ENCODE data around the gene CYLD.

Gene CYLD

GRCh38 chr16:50741781-50742575 is at the start of gene CYLD:
Gene CYLD, plus strand, starts transcription at chr16:50742086. Its CDS starts 7,613 bp downstream, at chr16:50749699.
- Histone ChIP-seq H4K20me1 (ENCODE audit: insufficient read depth, low read length) (no peaks in the 10 kb centered on the region), H3K9me2 (ENCODE audit: low read depth, low read length) (no peaks in the 10 kb centered on the region), H3K79me2 (ENCODE audit: insufficient read depth, low read length) (no peaks in the 10 kb centered on the region), H3K9me3 (ENCODE audit: low read length) (no peaks in the 10 kb centered on the region), H3K9ac (ENCODE audit: low read length) (peak within 1 kb of the TSS; percentile 84), H3K4me2 (ENCODE audit: low read length) (peak within 1 kb of the TSS; percentile 88), H3K4me3 (ENCODE audit: low read depth, low read length, poor library complexity, severe bottlenecking) (peak within 1 kb of the TSS; percentile 91), H3K27ac (ENCODE audit: low read depth, low read length, poor library complexity, severe bottlenecking) (no peak within 1 kb of the TSS), H3K27me3 (ENCODE audit: insufficient read depth, low read length) (no peaks in the 10 kb centered on the region), H2AFZ (ENCODE audit: low read length) (peak within 1 kb of the TSS; percentile 87; the same call in 1 of the 2 replicates), H3F3A (ENCODE audit: insufficient read depth, low read length) (no peaks in the 10 kb centered on the region), H3K4me1 (ENCODE audit: insufficient read depth, low read length, severe bottlenecking) (peaks cover 36% of the 10 kb centered on the region), H3K36me3 (ENCODE audit: insufficient read depth, low read length) (peaks cover 5% of the 10 kb centered on the region; the same call in 1 of the 2 replicates)
- TF ChIP-seq EZH2 (IDR thresholded peaks at IDR 0.05; ENCODE audit: borderline replicate concordance, low read length) (no peak), CTCF (IDR thresholded peaks at IDR 0.05; ENCODE audit: low read length) (no peak)

DNA sequence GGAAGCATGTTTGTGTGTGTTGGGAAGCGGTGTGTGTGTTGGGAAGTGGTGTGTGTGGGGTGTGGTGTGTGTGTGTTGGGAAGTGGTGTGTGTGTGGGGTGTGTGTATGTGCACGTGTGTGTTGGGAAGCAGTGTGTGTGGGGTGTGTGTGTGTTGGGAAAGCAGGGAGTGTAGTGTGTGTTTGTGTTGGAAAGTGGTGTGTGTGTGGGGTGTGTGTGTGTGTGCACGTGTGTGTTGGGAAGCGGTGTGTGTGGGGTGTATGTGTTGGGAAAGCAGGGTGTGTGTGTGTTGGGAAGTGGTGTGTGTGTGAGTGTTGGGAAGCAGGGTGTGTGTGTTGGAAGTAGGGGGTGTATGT is 49.3 kb upstream of the CYLD start:
- Histone ChIP-seq H3K4me3 (ENCODE audit: low read depth, low read length, poor library complexity, severe bottlenecking) (no peak overlapping the region), H4K20me1 (ENCODE audit: insufficient read depth, low read length) (no peaks in the 10 kb centered on the region), H3K36me3 (ENCODE audit: insufficient read depth, low read length) (no peaks in the 10 kb centered on the region), H2AFZ (ENCODE audit: low read length) (no peak overlapping the region), H3K9me2 (ENCODE audit: low read depth, low read length) (no peaks in the 10 kb centered on the region), H3F3A (ENCODE audit: insufficient read depth, low read length) (no peaks in the 10 kb centered on the region), H3K79me2 (ENCODE audit: insufficient read depth, low read length) (no peaks in the 10 kb centered on the region), H3K9ac (ENCODE audit: low read length) (no peak overlapping the region), H3K4me1 (ENCODE audit: insufficient read depth, low read length, severe bottlenecking) (no peaks in the 10 kb centered on the region), H3K27ac (ENCODE audit: low read depth, low read length, poor library complexity, severe bottlenecking) (no peak overlapping the region), H3K27me3 (ENCODE audit: insufficient read depth, low read length) (0 out of 2 replicates have a peak, but pooled peaks cover 8% of the 10 kb centered on the region), H3K4me2 (ENCODE audit: low read length) (no peak overlapping the region), H3K9me3 (ENCODE audit: low read length) (no peaks in the 10 kb centered on the region)
- no peak for TF ChIP-seq EZH2 (IDR thresholded peaks at IDR 0.05; ENCODE audit: borderline replicate concordance, low read length)
- no peak for TF ChIP-seq CTCF (IDR thresholded peaks at IDR 0.05; ENCODE audit: low read length)

- Histone ChIP-seq H3K27ac (ENCODE audit: low read depth, low read length, poor library complexity, severe bottlenecking) (no peak within 1 kb of the TSS), H3K4me2 (ENCODE audit: low read length) (peak within 1 kb of the TSS; percentile 29; the same call in 1 of the 2 replicates), H2AFZ (ENCODE audit: low read length) (no peak within 1 kb of the TSS), H3K9me2 (ENCODE audit: low read depth, low read length) (no peaks in the 10 kb centered on the region), H3K79me2 (ENCODE audit: insufficient read depth, low read length) (no peaks in the 10 kb centered on the region), H3K4me1 (ENCODE audit: insufficient read depth, low read length, severe bottlenecking) (peaks cover 3% of the 10 kb centered on the region), H3K27me3 (ENCODE audit: insufficient read depth, low read length) (0 out of 2 replicates have a peak, but pooled peaks cover 8% of the 10 kb centered on the region), H3K4me3 (ENCODE audit: low read depth, low read length, poor library complexity, severe bottlenecking) (no peak within 1 kb of the TSS), H3F3A (ENCODE audit: insufficient read depth, low read length) (no peaks in the 10 kb centered on the region), H3K9me3 (ENCODE audit: low read length) (no peaks in the 10 kb centered on the region), H3K9ac (ENCODE audit: low read length) (no peak within 1 kb of the TSS), H4K20me1 (ENCODE audit: insufficient read depth, low read length) (no peaks in the 10 kb centered on the region), H3K36me3 (ENCODE audit: insufficient read depth, low read length) (no peaks in the 10 kb centered on the region)
- TF ChIP-seq CTCF (IDR thresholded peaks at IDR 0.05; ENCODE audit: low read length) (no peak), EZH2 (IDR thresholded peaks at IDR 0.05; ENCODE audit: borderline replicate concordance, low read length) (no peak)
Measured at GRCh38 chr16:50692999-50693781, 48.7 kb upstream of the CYLD start, which contains the start of gene NOD2. Gene NOD2, plus strand, starts transcription at chr16:50693606. Its CDS starts 5,890 bp downstream, at chr16:50699496.
